ENCODE measurements around the gene SCRN2.
A peak's percentile ranks its signal among the peaks of the same experiment; 100 is the strongest.

SCRN2 gene

GRCh38 chr17:47803751-47804150 is 37.3 kb downstream of the SCRN2 start:
- no peak for TF ChIP-seq CTCF (conservative IDR thresholded peaks at IDR 0.05; ENCODE audit: low read depth, low read length)
- no peak for DNase-seq (ENCODE audit: low read depth)
- H3K4me3 ChIP-seq (ENCODE audit: low read length) = no peak overlapping the region

- DNase-seq (ENCODE audit: low read depth) = no peak
- TF ChIP-seq CTCF (conservative IDR thresholded peaks at IDR 0.05; ENCODE audit: low read depth, low read length) = no peak
- H3K4me3 ChIP-seq (ENCODE audit: low read length) = no peak overlapping the region
These were observed 37.9 kb downstream of the SCRN2 start for GRCh38 chr17:47803201-47803600.

- DNase-seq (ENCODE audit: low read depth) = no peak
- TF ChIP-seq CTCF (conservative IDR thresholded peaks at IDR 0.05; ENCODE audit: low read depth, low read length) = peak; percentile 72
- no peak overlapping the region for H3K4me3 ChIP-seq (ENCODE audit: low read length)
These were observed 38.6 kb downstream of the SCRN2 start for GRCh38 chr17:47802341-47803022.

- no peak overlapping the region for H3K4me3 ChIP-seq (ENCODE audit: low read length)
- no peak for DNase-seq (ENCODE audit: low read depth)
- no peak for TF ChIP-seq CTCF (conservative IDR thresholded peaks at IDR 0.05; ENCODE audit: low read depth, low read length)
These were observed 39.2 kb downstream of the SCRN2 start for GRCh38 chr17:47801906-47802305.

GRCh38 chr17:47801176-47801765 is 39.8 kb downstream of the SCRN2 start:
- TF ChIP-seq CTCF (conservative IDR thresholded peaks at IDR 0.05; ENCODE audit: low read depth, low read length) = no peak

GRCh38 chr17:47800686-47801085 is 40.4 kb downstream of the SCRN2 start:
- TF ChIP-seq CTCF (conservative IDR thresholded peaks at IDR 0.05; ENCODE audit: low read depth, low read length) = no peak
- DNase-seq (ENCODE audit: low read depth) = no peak

More at GRCh38 chr17:47801176-47801765, 39.8 kb downstream of the SCRN2 start:
- no peak overlapping the region for H3K4me3 ChIP-seq (ENCODE audit: low read length)
- no peak for DNase-seq (ENCODE audit: low read depth)

GRCh38 chr17:47797797-47798196 is 43.3 kb downstream of the SCRN2 start:
- DNase-seq (ENCODE audit: low read depth) = no peak
- H3K4me3 ChIP-seq (ENCODE audit: low read length) = no peak overlapping the region
- TF ChIP-seq CTCF (conservative IDR thresholded peaks at IDR 0.05; ENCODE audit: low read depth, low read length) = no peak

More at GRCh38 chr17:47800686-47801085, 40.4 kb downstream of the SCRN2 start:
- H3K4me3 ChIP-seq (ENCODE audit: low read length) = no peak overlapping the region

Measured in retinal pigment epithelial cell (primary cell).